ENCODE results near the gene ESR2.

DNA sequence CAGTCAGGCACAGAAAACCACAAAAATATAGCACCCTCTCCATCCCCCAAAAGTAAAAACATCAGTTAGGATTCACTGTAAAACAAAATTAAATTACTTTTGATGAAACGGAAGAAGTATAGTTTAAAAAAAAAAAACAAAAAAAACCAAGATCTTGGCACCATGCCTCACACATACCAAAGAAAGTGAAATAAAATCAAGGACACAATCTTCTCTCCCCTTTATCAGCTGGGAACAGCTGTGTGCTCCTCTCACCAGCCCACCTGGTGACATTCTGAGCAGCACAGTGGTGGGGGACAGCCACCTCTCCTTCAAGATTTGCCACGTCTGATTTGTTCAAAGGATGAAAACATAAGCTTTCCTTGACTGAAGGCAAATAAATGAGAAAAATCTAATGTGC is 55.5 kb downstream of the ESR2 start:
- TF ChIP-seq, protein P1, sequence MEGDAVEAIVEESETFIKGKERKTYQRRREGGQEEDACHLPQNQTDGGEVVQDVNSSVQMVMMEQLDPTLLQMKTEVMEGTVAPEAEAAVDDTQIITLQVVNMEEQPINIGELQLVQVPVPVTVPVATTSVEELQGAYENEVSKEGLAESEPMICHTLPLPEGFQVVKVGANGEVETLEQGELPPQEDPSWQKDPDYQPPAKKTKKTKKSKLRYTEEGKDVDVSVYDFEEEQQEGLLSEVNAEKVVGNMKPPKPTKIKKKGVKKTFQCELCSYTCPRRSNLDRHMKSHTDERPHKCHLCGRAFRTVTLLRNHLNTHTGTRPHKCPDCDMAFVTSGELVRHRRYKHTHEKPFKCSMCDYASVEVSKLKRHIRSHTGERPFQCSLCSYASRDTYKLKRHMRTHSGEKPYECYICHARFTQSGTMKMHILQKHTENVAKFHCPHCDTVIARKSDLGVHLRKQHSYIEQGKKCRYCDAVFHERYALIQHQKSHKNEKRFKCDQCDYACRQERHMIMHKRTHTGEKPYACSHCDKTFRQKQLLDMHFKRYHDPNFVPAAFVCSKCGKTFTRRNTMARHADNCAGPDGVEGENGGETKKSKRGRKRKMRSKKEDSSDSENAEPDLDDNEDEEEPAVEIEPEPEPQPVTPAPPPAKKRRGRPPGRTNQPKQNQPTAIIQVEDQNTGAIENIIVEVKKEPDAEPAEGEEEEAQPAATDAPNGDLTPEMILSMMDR (IDR thresholded peaks at IDR 0.05; ENCODE audit: low read depth, low read length, poor library complexity, severe bottlenecking), result no peak
- no peak for TF ChIP-seq EZH2phosphoT487 (IDR thresholded peaks at IDR 0.05; ENCODE audit: borderline replicate concordance, low read length)

Data from DOHH2 (cell line).